Astrocyte of the cerebellum (primary cell): ENCODE data around the gene SIRPG.
"Not testable (repeated sequence)": the region's sequence is repeated elsewhere in the genome, so short reads cannot be mapped to it uniquely, and the experiment has no call there.

ENCODE experiments used
- DNase-seq: peaks from one replicate; pipeline ENCODE4 v3.0.0-alpha.2; 2011; ENCODE audit warnings: low read depth
- H3K4me3 ChIP-seq: 2 replicates; pipeline ENCODE4 v1.5.1; 2011; ENCODE audit warnings: mild to moderate bottlenecking, low read depth, low read length, moderate library complexity
- CTCF ChIP-seq: IDR thresholded peaks from 2 replicates; pipeline ENCODE4 v1.5.1; 2012; ENCODE audit warnings: low read length, low read depth, moderate library complexity, mild to moderate bottlenecking; ENCODE audit errors: missing control alignments
- in situ Hi-C: cut with HindIII; loops from 2 replicates; pipeline ENCODE4 v1.10.0; 2017; ENCODE audit warnings: low sequenced_read_pairs

The SIRPG gene

GRCh38 chr20:1652960-1653359 is 4.6 kb downstream of the SIRPG start:
- DNase-seq: no peak
- in situ Hi-C loops: no loop called here
- H3K4me3 ChIP-seq: no peak overlapping the region
- TF ChIP-seq CTCF: no peak

- TF ChIP-seq CTCF: no peak
- H3K4me3 ChIP-seq: no peak overlapping the region
- in situ Hi-C loops: no loop called here
- DNase-seq: no peak
Observed at GRCh38 chr20:1652104-1652503, 5.5 kb downstream of the SIRPG start.

- DNase-seq: no peak
- no peak for TF ChIP-seq CTCF
- no peak overlapping the region for H3K4me3 ChIP-seq
- in situ Hi-C loops: no loop called here
Observed at GRCh38 chr20:1651268-1652058, 6.1 kb downstream of the SIRPG start.

- in situ Hi-C loops: no loop called here
- no peak for DNase-seq
- TF ChIP-seq CTCF: no peak
- H3K4me3 ChIP-seq: no peak overlapping the region
Observed at GRCh38 chr20:1648101-1648500, 9.5 kb downstream of the SIRPG start.

GRCh38 chr20:1646975-1647431 is 10.6 kb downstream of the SIRPG start:
- no peak overlapping the region for H3K4me3 ChIP-seq
- no peak for TF ChIP-seq CTCF
- DNase-seq: no peak
- in situ Hi-C loops: no loop called here

- in situ Hi-C loops: no loop called here
- no peak for DNase-seq
- no peak overlapping the region for H3K4me3 ChIP-seq
- TF ChIP-seq CTCF: no peak
Observed at GRCh38 chr20:1644101-1644962, 13.2 kb downstream of the SIRPG start.

GRCh38 chr20:1638643-1639042 is 18.9 kb downstream of the SIRPG start:
- H3K4me3 ChIP-seq, DNase-seq, in situ Hi-C loops: not testable (repeated sequence)
